Neural cell (in vitro differentiated cells): Measurements from ENCODE around the gene ETV6.

Experiments
- EP300 ChIP-seq: fragments of 450-650 bp; conservative IDR thresholded peaks from 2 replicates; pipeline ENCODE4 v1.6.1; 2014; ENCODE audit warnings: antibody characterized with exemption, mild to moderate bottlenecking, moderate library complexity; ENCODE audit not compliant: poor library complexity, severe bottlenecking
- EZH2 ChIP-seq: fragments of 200-600, 300-800 bp; shearing (Covaris generic), sonication (generic); IDR thresholded peaks from 2 replicates; pipeline ENCODE4 v1.6.1; 2014; ENCODE audit warnings: antibody characterized with exemption, low read length, borderline replicate concordance, mild to moderate bottlenecking; ENCODE audit not compliant: insufficient read depth, poor library complexity, severe bottlenecking
- POLR2AphosphoS5 ChIP-seq: IDR thresholded peaks from 2 replicates; pipeline ENCODE4 v1.6.1; 2012
- SMC3 ChIP-seq: fragments of 450-650 bp; conservative IDR thresholded peaks from 2 replicates; pipeline ENCODE4 v1.6.1; 2014; ENCODE audit warnings: antibody characterized with exemption, mild to moderate bottlenecking, moderate library complexity; ENCODE audit not compliant: poor library complexity
- TAF1 ChIP-seq: IDR thresholded peaks from 2 replicates; pipeline ENCODE4 v1.6.1; 2012; ENCODE audit warnings: low read depth
- TF ChIP-seq, protein P1 (sequence below): fragments of 450-650 bp; IDR thresholded peaks from 2 replicates; pipeline ENCODE4 v1.5.1; 2014; ENCODE audit warnings: antibody characterized with exemption, mild to moderate bottlenecking, moderate library complexity; ENCODE audit not compliant: poor library complexity, severe bottlenecking
- TF ChIP-seq, protein P2 (sequence below): IDR thresholded peaks from 2 replicates; pipeline ENCODE4 v1.6.1; 2012; ENCODE audit warnings: borderline replicate concordance

DNA sequence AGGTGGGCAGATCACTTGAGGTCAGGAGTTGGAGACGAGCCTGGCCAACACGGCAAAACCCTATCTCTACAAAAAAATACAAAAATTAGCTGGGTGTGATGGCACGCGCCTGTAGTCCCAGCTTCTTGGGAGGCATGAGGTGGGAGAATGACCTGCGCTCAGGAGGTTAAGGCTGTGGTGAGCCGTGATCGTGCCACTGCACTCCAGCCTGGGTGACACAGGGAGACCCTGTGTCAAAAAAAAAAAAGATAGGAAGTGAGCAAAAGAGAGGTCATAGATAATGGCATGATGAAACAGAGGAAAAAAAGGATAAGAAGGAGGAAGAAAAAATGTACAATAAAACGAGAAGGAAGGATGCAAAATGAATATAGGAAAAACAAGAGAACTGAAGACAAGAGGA lies 159.5 kb downstream of the ETV6 start:
- TF ChIP-seq, protein P1, sequence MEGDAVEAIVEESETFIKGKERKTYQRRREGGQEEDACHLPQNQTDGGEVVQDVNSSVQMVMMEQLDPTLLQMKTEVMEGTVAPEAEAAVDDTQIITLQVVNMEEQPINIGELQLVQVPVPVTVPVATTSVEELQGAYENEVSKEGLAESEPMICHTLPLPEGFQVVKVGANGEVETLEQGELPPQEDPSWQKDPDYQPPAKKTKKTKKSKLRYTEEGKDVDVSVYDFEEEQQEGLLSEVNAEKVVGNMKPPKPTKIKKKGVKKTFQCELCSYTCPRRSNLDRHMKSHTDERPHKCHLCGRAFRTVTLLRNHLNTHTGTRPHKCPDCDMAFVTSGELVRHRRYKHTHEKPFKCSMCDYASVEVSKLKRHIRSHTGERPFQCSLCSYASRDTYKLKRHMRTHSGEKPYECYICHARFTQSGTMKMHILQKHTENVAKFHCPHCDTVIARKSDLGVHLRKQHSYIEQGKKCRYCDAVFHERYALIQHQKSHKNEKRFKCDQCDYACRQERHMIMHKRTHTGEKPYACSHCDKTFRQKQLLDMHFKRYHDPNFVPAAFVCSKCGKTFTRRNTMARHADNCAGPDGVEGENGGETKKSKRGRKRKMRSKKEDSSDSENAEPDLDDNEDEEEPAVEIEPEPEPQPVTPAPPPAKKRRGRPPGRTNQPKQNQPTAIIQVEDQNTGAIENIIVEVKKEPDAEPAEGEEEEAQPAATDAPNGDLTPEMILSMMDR = no peak
- TF ChIP-seq EZH2 (no peak), POLR2AphosphoS5 (no peak), SMC3 (no peak), EP300 (no peak), TAF1 (no peak)
- TF ChIP-seq, protein P2, sequence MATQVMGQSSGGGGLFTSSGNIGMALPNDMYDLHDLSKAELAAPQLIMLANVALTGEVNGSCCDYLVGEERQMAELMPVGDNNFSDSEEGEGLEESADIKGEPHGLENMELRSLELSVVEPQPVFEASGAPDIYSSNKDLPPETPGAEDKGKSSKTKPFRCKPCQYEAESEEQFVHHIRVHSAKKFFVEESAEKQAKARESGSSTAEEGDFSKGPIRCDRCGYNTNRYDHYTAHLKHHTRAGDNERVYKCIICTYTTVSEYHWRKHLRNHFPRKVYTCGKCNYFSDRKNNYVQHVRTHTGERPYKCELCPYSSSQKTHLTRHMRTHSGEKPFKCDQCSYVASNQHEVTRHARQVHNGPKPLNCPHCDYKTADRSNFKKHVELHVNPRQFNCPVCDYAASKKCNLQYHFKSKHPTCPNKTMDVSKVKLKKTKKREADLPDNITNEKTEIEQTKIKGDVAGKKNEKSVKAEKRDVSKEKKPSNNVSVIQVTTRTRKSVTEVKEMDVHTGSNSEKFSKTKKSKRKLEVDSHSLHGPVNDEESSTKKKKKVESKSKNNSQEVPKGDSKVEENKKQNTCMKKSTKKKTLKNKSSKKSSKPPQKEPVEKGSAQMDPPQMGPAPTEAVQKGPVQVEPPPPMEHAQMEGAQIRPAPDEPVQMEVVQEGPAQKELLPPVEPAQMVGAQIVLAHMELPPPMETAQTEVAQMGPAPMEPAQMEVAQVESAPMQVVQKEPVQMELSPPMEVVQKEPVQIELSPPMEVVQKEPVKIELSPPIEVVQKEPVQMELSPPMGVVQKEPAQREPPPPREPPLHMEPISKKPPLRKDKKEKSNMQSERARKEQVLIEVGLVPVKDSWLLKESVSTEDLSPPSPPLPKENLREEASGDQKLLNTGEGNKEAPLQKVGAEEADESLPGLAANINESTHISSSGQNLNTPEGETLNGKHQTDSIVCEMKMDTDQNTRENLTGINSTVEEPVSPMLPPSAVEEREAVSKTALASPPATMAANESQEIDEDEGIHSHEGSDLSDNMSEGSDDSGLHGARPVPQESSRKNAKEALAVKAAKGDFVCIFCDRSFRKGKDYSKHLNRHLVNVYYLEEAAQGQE = no peak
